ENCODE results near the gene ZNF280D. TPM values are rescaled to one million over a fixed set of nuclear protein-coding genes. Genes with fewer than 3 reads are reported as not detected.

ZNF280D gene
- total RNA-seq, 4 donors from 2014 or later: 70.9 to 116 (median 96.9) TPM

- H3K36me3 ChIP-seq: no peaks in the 10 kb centered on the region
- no peak overlapping the region for H3K27ac ChIP-seq
- no peaks in the 10 kb centered on the region for H3K27me3 ChIP-seq
- H3K9me3 ChIP-seq: no peaks in the 10 kb centered on the region
- H3K4me1 ChIP-seq: no peaks in the 10 kb centered on the region
- H3K4me3 ChIP-seq: no peak overlapping the region
- DNase-seq: no peak
- intact Hi-C loops (cut with DNase I; ENCODE audit: low total_unique reads): no loop called here
- TF ChIP-seq POLR2A (IDR thresholded peaks at IDR 0.05) (no peak), CTCF (IDR thresholded peaks at IDR 0.05) (no peak)
These were observed 34.0 kb upstream of the ZNF280D start for GRCh38 chr15:56767315-56767714.

DNA sequence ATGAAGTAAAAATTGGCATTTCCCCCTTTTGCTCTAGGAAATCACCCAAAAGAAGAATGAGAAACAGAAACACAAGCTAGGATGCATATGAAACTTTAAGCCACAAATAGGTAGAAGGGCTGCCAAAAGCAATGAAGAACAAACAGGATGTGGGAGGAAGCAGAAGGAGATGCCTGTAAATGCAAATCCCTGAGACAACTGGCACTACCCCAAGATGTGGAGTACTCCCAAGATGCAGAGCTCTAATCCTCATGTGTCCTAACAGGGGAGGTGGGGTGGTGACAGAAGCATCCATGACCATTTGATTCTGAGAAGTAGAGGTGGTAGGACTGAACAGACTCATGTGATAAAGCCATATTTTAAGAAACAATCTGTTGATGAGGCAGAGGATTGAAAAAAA lies 31.9 kb upstream of the ZNF280D start:
- Histone ChIP-seq H3K27ac (peak overlapping the region in 1 of 2 donors; percentile 3), H3K9me3 (no peaks in the 10 kb centered on the region), H3K4me1 (no peaks in the 10 kb centered on the region), H3K4me3 (no peak overlapping the region), H3K27me3 (no peaks in the 10 kb centered on the region), H3K36me3 (no peaks in the 10 kb centered on the region)
- intact Hi-C loops (cut with DNase I; ENCODE audit: low total_unique reads): no loop called here
- TF ChIP-seq CTCF (IDR thresholded peaks at IDR 0.05) (no peak), POLR2A (IDR thresholded peaks at IDR 0.05) (no peak)
- peak in 1 of 2 donors; percentile 22 for DNase-seq

GRCh38 chr15:56763141-56763895 lies 30.0 kb upstream of the ZNF280D start:
- intact Hi-C loops (cut with DNase I; ENCODE audit: low total_unique reads): no loop called here
- TF ChIP-seq CTCF (IDR thresholded peaks at IDR 0.05) (no peak), POLR2A (IDR thresholded peaks at IDR 0.05) (no peak)
- H3K27me3 ChIP-seq: no peaks in the 10 kb centered on the region

GRCh38 chr15:56760186-56760585 lies 26.9 kb upstream of the ZNF280D start:
- Histone ChIP-seq H3K4me3 (no peak overlapping the region), H3K27me3 (no peaks in the 10 kb centered on the region), H3K9me3 (no peaks in the 10 kb centered on the region), H3K27ac (peak overlapping the region in 1 of 2 donors; percentile 20), H3K36me3 (no peaks in the 10 kb centered on the region), H3K4me1 (no peaks in the 10 kb centered on the region)
- DNase-seq: no peak
- intact Hi-C loops (cut with DNase I; ENCODE audit: low total_unique reads): no loop called here
- TF ChIP-seq POLR2A (IDR thresholded peaks at IDR 0.05): no peak
- TF ChIP-seq CTCF (IDR thresholded peaks at IDR 0.05): no peak

More at GRCh38 chr15:56763141-56763895, 30.0 kb upstream of the ZNF280D start:
- H3K4me3 ChIP-seq: no peak overlapping the region
- H3K27ac ChIP-seq: peak overlapping the region in 1 of 2 donors; percentile 14
- DNase-seq: no peak
- H3K4me1 ChIP-seq: no peaks in the 10 kb centered on the region
- no peaks in the 10 kb centered on the region for H3K36me3 ChIP-seq
- H3K9me3 ChIP-seq: no peaks in the 10 kb centered on the region

GRCh38 chr15:56759450-56759845 lies 26.1 kb upstream of the ZNF280D start:
- Histone ChIP-seq H3K27ac (no peak overlapping the region), H3K27me3 (no peaks in the 10 kb centered on the region), H3K9me3 (no peaks in the 10 kb centered on the region), H3K4me3 (no peak overlapping the region), H3K4me1 (no peaks in the 10 kb centered on the region), H3K36me3 (no peaks in the 10 kb centered on the region)
- no peak for TF ChIP-seq POLR2A (IDR thresholded peaks at IDR 0.05)
- no peak for TF ChIP-seq CTCF (IDR thresholded peaks at IDR 0.05)
- DNase-seq: peak in 1 of 2 donors; percentile 51
- intact Hi-C loops (cut with DNase I; ENCODE audit: low total_unique reads): no loop called here
